Transverse colon (tissue), 4 donors: ENCODE data around the gene BMS1. TPM values are rescaled to one million over a fixed set of nuclear protein-coding genes. Genes with fewer than 3 reads are reported as not detected.
"Not testable (repeated sequence)": the region's sequence is repeated elsewhere in the genome, so short reads cannot be mapped to it uniquely, and the experiment has no call there.

Experiments used
- DNase-seq: peaks from one replicate; pipeline ENCODE4 v3.0.0-alpha.2; 2019
- H3K27ac ChIP-seq, 4 donors: fragments of 200-600 bp; sonication (generic); 2 replicates each; pipeline ENCODE4 v1.5.1; 2016 to 2018; ENCODE audit warnings: inconsistent platforms in 4 of 4
- H3K27me3 ChIP-seq: fragments of 200-600 bp; sonication (generic); 2 replicates; pipeline ENCODE4 v1.5.1; 2017; ENCODE audit warnings: inconsistent platforms
- H3K36me3 ChIP-seq, 4 donors: fragments of 200-600 bp; sonication (generic); 2 replicates each; pipeline ENCODE4 v1.5.1; 2017 to 2019; ENCODE audit warnings: inconsistent platforms in 4 of 4
- H3K4me1 ChIP-seq, 4 donors: fragments of 200-600 bp; sonication (generic); 2 replicates each; pipeline ENCODE4 v1.5.1; 2017 to 2020; ENCODE audit warnings: inconsistent platforms in 4 of 4
- H3K4me3 ChIP-seq, 4 donors: fragments of 200-600 bp; sonication (generic); 1 replicate in 1 of 4; 2 replicates in 3 of 4; pipeline versions ENCODE4 v1.5.1 to v1.6.1; 2017 to 2019; ENCODE audit warnings: inconsistent platforms in 4 of 4
- H3K9me3 ChIP-seq, 2 donors: fragments of 200-600 bp; sonication (generic); 2 replicates each; pipeline ENCODE4 v1.5.1; 2017 to 2019; ENCODE audit warnings: inconsistent platforms in 2 of 2
- EP300 ChIP-seq: sonication (generic); formaldehyde crosslinking; IDR thresholded peaks from one replicate; pipeline ENCODE4 v1.6.1; 2017; ENCODE audit warnings: antibody characterized with exemption, low read depth
- POLR2A ChIP-seq: fragments of 450-650 bp; IDR thresholded peaks from one replicate; pipeline ENCODE4 v1.6.1; 2016; ENCODE audit warnings: antibody characterized with exemption, mild to moderate bottlenecking, moderate library complexity
- POLR2AphosphoS5 ChIP-seq, 3 donors: sonication (generic); formaldehyde crosslinking; IDR thresholded peaks; one replicate each; pipeline ENCODE4 v1.6.1; 2016; ENCODE audit warnings: antibody characterized with exemption in 3 of 3
- WGBS, 2 donors: methylation state at CpG; one replicate each; pipeline ENCODE4 v1.1.5; 2018; ENCODE audit warnings: low coverage in 1 of 2; 5-methylcytosine and 5-hydroxymethylcytosine counted together
- in situ Hi-C, 4 donors: fragments of 200-750 bp; cut with MboI; loops; one replicate each; pipeline versions ENCODE4 v1.15.0 to v1.15.1; 2017; ENCODE audit warnings: low sequenced_read_pairs in 3 of 4, low pct_ligation_motif_present in 1 of 4, low pct_unique_long_range_greater_than_20kb in 1 of 4
- intact Hi-C: fragments of 100-400 bp; cut with DNase I; formaldehyde crosslinking; loops from one replicate; pipeline ENCODE4 v1.15.1; 2023; ENCODE audit warnings: low total_unique reads
- total RNA-seq, 4 donors: library from RNA; depleted of rRNA; stranded (reverse); fragments of >200 nt; gene quantifications; one replicate each; pipeline ENCODE4 v1.1.0, GENCODE V29; 2016
- TF ChIP-seq, protein P1 (sequence below), 5 experiments: fragments of 200-600 bp in 3 of 5; fragments of 450-650 bp in 2 of 5; sonication (generic) in 3 of 5; IDR thresholded peaks; 1 replicate in 2 of 5; 2 replicates in 3 of 5; pipeline ENCODE4 v1.5.1; 2016 to 2017; ENCODE audit warnings: antibody characterized with exemption in 5 of 5, inconsistent platforms in 3 of 5, mild to moderate bottlenecking in 2 of 5, moderate library complexity in 1 of 5

BMS1 gene
- total RNA-seq, 4 donors from 2014 or later = 6.8 to 12.2 (median 9.9) TPM

- no peak for TF ChIP-seq POLR2AphosphoS5 (IDR thresholded peaks at IDR 0.05)
- no peak for TF ChIP-seq EP300
- TF ChIP-seq POLR2A = no peak
- TF ChIP-seq, protein P1, sequence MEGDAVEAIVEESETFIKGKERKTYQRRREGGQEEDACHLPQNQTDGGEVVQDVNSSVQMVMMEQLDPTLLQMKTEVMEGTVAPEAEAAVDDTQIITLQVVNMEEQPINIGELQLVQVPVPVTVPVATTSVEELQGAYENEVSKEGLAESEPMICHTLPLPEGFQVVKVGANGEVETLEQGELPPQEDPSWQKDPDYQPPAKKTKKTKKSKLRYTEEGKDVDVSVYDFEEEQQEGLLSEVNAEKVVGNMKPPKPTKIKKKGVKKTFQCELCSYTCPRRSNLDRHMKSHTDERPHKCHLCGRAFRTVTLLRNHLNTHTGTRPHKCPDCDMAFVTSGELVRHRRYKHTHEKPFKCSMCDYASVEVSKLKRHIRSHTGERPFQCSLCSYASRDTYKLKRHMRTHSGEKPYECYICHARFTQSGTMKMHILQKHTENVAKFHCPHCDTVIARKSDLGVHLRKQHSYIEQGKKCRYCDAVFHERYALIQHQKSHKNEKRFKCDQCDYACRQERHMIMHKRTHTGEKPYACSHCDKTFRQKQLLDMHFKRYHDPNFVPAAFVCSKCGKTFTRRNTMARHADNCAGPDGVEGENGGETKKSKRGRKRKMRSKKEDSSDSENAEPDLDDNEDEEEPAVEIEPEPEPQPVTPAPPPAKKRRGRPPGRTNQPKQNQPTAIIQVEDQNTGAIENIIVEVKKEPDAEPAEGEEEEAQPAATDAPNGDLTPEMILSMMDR (IDR thresholded peaks at IDR 0.05) = no peak
- no peak overlapping the region for H3K4me3 ChIP-seq
- H3K27ac ChIP-seq = no peak overlapping the region
- no peak for DNase-seq
- no peaks in the 10 kb centered on the region for H3K27me3 ChIP-seq
- H3K4me1 ChIP-seq = no peaks in the 10 kb centered on the region
- intact Hi-C loops = no loop called here
- peaks cover 0 to 98% (median 36%) of the 10 kb centered on the region in 4 donors for H3K36me3 ChIP-seq
- in situ Hi-C loops = no loop called here
- H3K9me3 ChIP-seq = no peaks in the 10 kb centered on the region
Observed at GRCh38 chr10:42801135-42801534, 18.5 kb downstream of the BMS1 start.

DNA sequence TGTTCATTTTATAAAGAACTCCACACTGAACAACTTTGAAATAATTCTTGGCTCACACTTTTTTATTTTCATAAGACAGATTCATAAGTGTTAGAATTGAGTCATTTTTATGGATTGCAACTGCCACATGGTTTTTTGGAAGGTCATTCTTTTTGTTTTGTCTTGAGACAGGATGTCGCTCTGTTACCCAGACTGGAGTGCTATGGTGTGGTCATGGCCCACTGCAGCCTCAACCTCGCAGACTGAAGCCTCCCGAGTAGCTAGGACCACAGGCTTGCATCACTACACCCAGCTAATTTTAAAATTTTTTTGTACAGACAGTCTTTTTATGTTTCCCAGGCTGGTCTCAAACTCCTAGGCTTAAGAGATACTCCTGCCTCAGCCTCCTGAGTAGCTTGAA is 20.3 kb downstream of the BMS1 start:
- 83 to 89% methylated on average over 1 to 3 of the region's 3 CpGs for WGBS, 2 donors
- TF ChIP-seq EP300 (no peak), POLR2A (no peak), POLR2AphosphoS5 (IDR thresholded peaks at IDR 0.05) (no peak)
- TF ChIP-seq, protein P1 (IDR thresholded peaks at IDR 0.05) = no peak
- Histone ChIP-seq H3K4me3 (no peak overlapping the region), H3K27me3 (no peaks in the 10 kb centered on the region), H3K4me1 (no peaks in the 10 kb centered on the region), H3K36me3 (peaks cover 0 to 88% (median 29%) of the 10 kb centered on the region in 4 donors), H3K27ac (no peak overlapping the region), H3K9me3 (no peaks in the 10 kb centered on the region)
- intact Hi-C loops (no loop called here), in situ Hi-C loops (no loop called here)
- DNase-seq = no peak

- 71 to 78% methylated on average over 4 of the region's 4 CpGs for WGBS, 2 donors
- no peaks in the 10 kb centered on the region for H3K9me3 ChIP-seq
- TF ChIP-seq, protein P1 (IDR thresholded peaks at IDR 0.05) = no peak
- TF ChIP-seq POLR2AphosphoS5 (IDR thresholded peaks at IDR 0.05) (no peak), EP300 (no peak), POLR2A (no peak)
- in situ Hi-C loops = no loop called here
- intact Hi-C loops = no loop called here
- no peak overlapping the region for H3K4me3 ChIP-seq
- H3K4me1 ChIP-seq = no peaks in the 10 kb centered on the region
- no peak overlapping the region for H3K27ac ChIP-seq
- no peaks in the 10 kb centered on the region for H3K27me3 ChIP-seq
- DNase-seq = no peak
- peaks cover 0 to 39% (median 8%) of the 10 kb centered on the region in 4 donors for H3K36me3 ChIP-seq
Observed at GRCh38 chr10:42809676-42810075, 27.1 kb downstream of the BMS1 start.

- in situ Hi-C loops = no loop called here
- H3K4me1 ChIP-seq = no peaks in the 10 kb centered on the region
- intact Hi-C loops = no loop called here
- no peak overlapping the region for H3K27ac ChIP-seq
- peaks cover 0 to 26% (median 6%) of the 10 kb centered on the region in 4 donors for H3K36me3 ChIP-seq
- WGBS, 2 donors = 97 to 100% methylated on average over 1 to 4 of the region's 4 CpGs
- H3K27me3 ChIP-seq = no peaks in the 10 kb centered on the region
- no peaks in the 10 kb centered on the region for H3K9me3 ChIP-seq
- H3K4me3 ChIP-seq = no peak overlapping the region
- no peak for TF ChIP-seq POLR2AphosphoS5 (IDR thresholded peaks at IDR 0.05)
- TF ChIP-seq POLR2A = no peak
- no peak for TF ChIP-seq EP300
- TF ChIP-seq, protein P1 (IDR thresholded peaks at IDR 0.05) = no peak
- no peak for DNase-seq
Observed at GRCh38 chr10:42812028-42812427, 29.4 kb downstream of the BMS1 start.

DNA sequence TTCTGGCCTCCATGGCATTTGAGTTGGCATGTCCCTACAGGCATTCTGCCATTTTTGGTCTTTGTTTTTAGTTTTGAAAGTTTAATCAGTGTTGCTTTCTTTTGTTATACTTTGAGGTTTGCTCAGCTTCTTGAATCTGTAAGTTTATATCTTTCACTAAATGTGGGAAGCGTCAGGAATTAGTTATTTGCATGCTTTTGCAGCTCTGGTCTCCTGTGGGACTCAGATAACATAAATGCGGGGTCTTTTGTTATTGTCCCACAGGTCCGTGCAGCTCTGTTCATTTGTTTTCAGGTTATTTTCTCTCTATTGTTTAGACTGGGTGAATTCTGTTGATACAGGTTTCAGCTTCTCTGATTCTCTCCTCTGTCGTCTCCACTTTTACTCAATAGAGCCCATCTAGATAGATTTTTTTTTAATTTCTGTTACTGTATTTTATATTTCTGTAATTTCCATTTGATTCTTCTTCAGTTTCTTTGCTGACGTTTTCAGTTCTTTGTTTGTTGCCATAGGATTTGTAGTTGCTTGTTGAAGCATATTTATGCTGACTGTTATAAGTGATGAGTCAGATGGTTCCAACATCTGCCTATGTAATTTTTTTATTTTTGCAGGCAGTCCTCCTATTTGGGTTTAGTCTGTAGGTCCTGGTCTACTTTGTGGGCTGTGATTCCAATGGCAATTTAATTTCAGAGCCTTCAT is 31.5 kb downstream of the BMS1 start:
- intact Hi-C loops, H3K4me1 ChIP-seq, H3K27ac ChIP-seq, in situ Hi-C loops, H3K9me3 ChIP-seq, H3K27me3 ChIP-seq, DNase-seq, H3K4me3 ChIP-seq: not testable (repeated sequence)
- 95 to 100% methylated on average over 5 of the region's 5 CpGs for WGBS, 2 donors
- H3K36me3 ChIP-seq = peaks cover 0 to 27% (median 6%) of the 10 kb centered on the region in 4 donors

DNA sequence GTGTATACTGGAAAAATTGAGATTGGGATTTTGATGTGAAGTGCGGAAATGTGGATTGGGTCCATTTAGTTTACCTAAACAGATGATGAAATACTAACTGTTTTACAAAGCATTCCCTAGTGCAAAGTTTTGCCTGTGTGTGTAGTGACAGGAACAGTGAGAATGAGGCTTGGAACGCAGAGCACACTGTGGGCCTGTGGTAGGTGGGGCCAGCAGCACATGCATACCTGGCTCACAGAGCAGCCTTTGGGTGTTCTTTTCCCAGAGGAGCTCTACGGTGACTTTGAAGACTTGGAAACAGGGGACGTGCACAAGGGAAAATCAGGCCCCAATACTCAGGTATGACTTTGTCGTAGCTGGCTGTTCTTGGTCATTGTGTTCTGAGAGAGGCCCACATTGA is 33.7 kb downstream of the BMS1 start:
- H3K27ac ChIP-seq, H3K9me3 ChIP-seq, H3K4me3 ChIP-seq, H3K4me1 ChIP-seq, intact Hi-C loops, H3K27me3 ChIP-seq, DNase-seq, in situ Hi-C loops: not testable (repeated sequence)
- H3K36me3 ChIP-seq = peaks cover 0 to 22% (median 6%) of the 10 kb centered on the region in 4 donors
- 88 to 100% methylated on average over 2 to 5 of the region's 5 CpGs for WGBS, 2 donors
